COLO668 (cell line): Measurements from ENCODE around the gene SLC5A7.

Source experiments
- DNase-seq: peaks from one replicate; lab custom pipeline; 2025; ENCODE audit not compliant: unreplicated experiment; lab: John Stamatoyannopoulos, UW

Gene SLC5A7

DNA sequence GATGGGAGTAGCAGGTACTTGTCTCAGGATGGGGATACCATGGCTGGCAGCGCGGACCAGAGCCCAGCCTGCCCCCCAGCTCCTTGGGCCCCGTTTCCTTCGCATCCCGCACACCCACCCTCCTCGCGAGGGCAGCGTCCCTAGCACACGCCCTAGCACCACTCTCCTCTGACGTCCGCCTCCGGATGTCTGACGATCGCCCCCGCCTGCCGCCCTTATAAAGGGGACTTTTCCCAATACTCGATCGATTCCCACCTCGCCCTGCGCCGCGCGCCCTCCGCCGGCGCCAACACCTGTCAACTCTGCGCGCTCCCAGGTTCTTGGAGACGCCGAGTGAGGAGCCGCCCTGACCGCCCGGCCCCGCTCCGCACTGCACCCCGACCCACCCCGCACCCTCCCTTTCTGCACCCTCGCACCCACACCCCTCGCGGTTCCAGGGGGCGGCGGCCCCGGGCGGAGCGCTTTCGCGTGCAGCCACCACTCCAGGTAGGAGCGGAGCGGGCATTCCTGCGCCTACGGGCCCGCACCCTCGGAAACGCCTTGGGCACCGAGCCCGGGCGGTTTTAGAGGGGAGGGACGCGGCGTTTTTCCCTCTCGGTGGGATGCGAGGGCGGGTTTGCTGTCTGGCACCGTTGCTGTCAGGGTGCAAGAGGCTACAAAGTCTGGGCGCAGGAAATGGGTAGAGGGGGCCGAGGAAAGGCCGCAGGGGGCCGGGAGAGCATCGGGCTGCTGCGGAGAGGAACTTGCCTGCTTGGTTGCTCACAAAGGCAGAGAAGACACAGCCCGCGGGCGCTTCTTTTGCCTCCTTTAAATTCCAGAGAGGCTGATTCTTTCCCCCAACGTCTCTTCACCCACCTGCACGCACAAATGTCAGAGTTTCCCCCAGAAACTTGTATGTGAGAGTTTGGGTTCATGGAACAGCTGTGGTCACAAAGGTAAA lies at the start of gene SLC5A7:
Gene SLC5A7 (plus strand): TSS at position 247 of the 940 bp plus-strand sequence. CDS start 1,632 bp downstream, outside the sequence.
- no peak for DNase-seq

DNA sequence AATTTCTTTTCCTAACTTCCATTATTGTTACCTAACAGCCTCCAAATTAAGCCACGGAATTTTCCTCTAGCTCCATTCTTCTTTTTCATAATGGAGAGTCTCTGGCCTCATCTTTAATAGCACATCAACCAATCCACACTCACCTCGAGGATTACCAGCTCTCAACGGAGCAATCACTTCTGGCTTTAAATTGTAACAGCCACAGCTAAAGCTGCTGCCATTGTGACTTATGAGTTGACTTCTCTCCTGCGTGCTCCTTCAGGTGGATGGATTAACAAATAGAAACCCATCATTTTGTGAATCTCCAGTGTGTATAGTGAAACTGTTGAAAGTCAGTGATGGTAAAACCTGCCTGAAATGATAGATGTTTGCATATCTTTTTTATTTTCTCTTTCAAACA lies 24.9 kb upstream of the SLC5A7 start:
- DNase-seq = no peak

DNA sequence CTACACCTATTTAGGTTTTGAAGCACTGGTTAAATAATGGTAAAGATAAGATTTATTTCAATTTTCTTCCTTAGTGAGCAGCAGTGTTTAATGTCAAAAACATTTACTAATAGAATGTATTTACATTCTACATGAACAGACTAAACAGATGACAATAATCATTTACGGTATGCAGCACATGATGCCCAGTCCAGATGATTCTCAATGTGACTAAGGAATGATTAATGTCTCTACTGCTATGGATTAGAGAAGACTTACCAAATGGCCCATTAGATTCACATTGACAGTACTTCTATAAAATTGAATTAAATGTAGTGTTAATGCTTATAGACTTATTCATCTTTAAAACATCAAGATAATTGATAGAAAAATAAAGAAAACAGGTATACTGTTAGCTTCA lies 22.1 kb upstream of the SLC5A7 start:
- DNase-seq = no peak

DNA sequence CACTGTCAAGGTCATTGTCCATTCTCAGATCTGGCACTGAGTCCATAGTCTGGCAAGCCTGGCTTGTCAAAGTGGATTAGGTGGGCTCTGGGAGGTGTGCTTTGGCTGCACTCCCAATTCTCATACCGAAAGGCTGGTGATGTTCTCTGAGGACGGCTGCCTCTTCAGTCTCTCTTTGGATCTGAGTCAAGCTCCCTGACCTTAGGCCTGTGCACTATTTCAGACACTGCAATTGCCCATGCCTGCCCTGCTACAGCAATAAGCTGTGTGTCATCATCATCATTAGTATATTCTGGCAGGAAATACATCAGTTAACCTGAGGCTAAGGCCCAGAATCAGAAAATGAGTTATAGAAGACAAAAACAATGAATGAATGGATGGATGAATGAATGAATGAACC lies 1.6 kb upstream of the SLC5A7 start:
- DNase-seq = no peak

DNA sequence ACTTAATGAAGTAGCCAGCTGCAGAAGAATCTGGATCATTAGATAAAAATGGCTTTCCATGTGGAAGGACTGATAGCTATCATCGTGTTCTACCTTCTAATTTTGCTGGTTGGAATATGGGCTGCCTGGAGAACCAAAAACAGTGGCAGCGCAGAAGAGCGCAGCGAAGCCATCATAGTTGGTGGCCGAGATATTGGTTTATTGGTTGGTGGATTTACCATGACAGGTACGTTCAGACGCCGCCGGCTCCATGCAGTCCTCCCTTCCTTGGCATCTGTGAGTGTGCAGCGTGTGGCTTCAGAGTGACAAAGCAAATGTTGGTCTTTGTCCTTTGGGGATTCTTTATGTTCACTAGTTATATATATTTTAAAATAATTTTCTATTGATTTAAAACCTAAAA lies 1.8 kb downstream of the SLC5A7 start:
- DNase-seq = no peak

DNA sequence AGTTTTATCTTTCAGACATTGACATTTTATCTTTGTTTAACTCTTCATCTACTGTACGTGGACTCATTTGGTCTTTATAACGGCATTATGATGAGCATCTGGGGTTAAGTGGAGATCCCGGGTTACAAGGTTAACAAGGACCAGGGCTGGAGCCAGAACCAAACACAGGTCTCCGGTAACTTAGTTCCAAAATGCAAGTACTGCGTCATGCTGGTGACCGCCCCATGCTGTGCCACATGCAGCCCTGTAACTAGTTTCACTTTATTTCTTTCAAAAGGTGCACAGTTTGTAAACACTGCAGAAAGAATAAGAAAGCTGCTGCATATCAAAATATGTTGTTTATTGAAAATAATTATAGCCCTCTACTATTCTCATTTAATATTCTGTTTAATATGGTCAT lies 3.1 kb downstream of the SLC5A7 start:
- no peak for DNase-seq

DNA sequence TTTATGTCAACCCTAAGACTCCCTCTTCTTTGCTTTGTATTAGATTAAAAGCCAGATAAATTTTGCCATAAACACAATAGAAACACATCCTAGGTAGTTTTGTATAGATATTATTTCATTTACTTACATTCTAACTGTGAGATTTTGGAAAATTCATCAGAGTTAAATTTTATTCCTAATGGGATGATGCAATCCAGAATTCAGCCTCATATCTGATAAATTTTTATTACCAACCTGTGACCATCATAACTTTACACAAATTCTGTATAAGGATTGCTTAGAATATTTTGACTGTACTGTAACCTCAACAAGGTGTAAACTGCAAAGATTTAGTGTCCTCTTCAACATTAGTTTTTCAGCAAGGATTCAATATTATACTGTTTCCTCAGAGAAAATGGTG lies 4.4 kb downstream of the SLC5A7 start:
- DNase-seq = no peak

DNA sequence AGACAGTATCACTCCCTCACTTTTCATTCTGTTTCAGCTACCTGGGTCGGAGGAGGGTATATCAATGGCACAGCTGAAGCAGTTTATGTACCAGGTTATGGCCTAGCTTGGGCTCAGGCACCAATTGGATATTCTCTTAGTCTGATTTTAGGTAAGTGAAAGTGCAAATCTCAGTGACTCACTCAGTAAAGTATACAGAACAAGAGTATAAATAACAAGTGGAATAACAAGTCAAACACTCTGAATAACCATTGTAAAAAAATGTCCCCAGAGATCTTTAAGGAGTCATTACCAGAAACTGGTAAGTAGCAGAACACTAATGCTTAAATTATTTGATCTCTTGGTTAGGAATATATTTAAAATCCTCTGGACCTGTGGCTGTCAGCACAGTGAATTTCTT lies 5.7 kb downstream of the SLC5A7 start:
- DNase-seq = no peak

DNA sequence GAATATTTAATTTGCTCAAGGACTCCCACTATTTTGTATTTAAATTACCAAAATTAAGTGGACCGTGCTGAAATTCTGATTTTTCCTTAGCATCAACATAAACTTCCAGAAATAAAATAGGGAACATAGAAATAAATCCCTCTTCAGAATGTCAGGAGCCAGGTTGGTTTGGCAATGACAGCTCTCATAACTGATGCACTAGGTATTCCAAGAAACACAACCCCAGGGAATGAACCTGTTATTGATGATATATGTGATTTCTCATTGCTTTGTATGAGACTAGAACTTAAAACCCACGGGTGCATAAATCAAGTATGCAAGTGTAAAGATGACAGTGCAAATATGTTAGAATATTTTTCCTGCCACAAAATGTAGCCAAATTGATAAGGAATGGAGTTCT lies 12.8 kb downstream of the SLC5A7 start:
- DNase-seq = no peak

DNA sequence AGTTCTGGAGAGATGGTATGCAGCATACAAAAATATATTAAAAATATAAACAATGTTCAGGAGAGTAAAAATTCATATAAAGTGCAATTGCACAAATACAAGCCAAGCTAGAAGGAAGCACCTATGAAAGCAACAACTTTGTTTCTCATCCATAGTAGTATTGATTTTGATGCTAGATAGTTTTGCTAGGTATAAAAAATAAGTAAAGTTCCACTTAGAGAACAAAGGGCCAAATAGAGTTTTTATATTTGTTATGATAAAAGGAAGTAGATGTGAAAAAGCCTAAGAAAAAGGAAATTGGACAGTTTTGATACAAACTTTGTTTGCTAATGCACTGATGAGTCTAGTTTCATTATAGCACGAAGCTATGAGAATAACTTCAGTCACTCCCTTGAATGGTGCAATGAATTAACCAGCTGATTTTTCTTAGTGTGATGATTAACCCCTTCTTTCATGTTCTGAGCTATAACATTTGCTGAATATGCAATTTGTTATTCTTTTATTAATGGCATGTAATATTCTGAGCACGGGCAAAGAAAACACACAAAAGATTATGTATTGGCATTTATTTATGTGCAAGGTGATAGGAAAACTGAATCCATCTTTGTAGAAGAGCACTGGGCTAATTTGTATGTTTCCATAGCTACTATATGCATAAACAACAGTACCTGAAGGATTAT lies 24.7 kb downstream of the SLC5A7 start:
- no peak for DNase-seq

DNA sequence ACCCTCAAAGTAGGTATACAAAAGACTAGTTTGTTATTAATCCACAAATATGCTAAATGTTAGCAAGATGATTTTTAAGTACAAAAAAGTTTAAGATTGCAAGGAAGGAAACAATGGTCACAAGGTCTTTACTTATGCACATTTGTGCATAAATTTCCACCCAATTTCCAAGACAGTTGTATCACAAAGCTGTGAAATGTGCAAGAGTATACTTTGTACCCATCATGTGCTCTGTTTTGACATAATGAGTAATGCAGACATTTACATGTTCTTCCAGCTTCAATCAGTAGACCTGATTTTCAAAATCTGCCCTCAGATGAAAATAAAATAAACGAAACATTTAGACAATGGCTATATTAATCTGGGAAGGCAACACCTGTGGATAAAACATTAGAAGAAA lies 27.0 kb downstream of the SLC5A7 start:
- no peak for DNase-seq

DNA sequence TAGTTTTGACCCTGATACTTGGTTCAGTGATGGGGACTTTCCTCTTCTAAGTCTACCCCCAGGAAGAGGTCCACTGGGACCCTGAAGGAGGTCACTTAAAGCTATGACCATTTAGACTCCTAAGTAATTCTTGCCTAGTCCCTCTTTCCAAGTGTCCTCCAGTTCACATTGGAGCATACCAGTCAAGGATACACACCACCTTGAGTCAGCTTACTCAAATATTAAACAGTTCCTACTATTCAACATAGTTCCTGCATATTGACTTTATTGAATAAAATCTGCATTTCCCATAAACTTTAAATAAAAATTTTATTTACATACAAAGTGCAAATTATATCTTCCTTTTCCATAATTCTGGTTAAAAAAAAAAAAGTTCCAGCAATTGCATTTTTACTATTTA lies 36.3 kb downstream of the SLC5A7 start:
- no peak for DNase-seq

DNA sequence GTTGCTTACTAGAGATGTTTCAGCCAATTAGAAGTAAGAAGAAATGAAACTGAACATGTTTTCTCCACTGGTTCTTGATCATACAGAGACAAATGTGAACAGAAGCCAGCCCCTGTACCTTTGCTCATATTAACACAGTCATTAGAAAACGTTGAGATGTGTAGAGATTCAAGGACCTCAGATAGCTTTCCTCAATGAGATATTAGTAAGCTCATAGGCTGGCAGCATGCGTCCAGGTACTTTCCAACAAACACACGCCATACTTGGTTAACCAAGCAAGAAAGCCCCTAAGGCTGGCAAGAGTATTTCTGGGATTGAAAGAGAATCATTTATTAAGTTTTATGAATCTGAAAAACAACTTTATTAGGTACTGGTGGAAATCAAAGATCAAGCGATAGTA lies 37.5 kb downstream of the SLC5A7 start:
- no peak for DNase-seq

DNA sequence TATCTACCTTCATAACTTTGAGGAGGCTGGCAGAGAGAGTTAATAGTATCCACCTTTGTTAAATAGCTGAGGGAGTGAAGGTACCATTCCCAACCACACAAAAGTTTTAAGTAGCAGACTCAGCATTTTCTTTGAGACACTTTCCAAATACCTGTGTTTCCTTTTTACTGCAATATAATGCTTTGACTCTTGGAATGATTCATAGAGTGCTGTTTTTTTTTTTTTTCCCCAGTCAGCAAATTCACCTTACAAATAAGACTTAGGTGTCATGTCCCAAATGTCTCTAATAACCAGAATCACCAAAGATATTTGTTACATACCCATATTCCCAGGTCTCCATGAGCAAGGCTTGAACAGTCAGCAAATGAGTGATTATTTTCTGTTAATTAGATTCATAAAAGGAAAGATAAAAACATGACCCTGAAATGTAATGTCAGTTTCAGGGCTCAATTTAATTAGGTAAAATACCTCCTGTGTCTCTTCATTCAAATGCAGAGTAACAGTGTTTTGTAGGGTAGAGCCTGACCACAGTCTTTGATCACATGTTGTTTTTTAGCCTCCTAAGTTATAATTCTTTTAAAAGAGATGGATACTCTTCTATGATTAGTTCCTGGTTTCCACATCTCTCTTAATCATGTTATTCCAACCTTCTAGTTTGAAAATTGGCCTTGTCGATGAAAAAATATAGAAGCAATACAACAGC lies 39.9 kb downstream of the SLC5A7 start:
- DNase-seq = no peak

DNA sequence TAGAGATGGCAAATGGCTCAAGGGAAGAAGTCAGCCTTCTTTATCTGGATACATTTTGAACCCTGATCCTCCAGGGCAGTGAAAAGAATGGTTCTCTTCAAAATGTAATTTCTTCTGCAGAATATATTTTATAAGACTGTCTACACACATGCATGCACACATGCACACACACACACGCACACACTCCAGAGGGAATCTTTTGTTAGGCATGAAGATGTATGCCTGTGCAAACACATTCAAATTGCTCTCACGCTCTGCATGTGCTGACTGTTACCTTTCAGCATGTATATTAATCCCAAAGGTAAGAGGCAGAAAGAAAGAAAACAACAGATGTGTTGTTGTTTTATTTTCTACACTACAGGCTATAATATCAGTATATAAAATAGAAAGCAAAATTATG lies 43.2 kb downstream of the SLC5A7 start:
- no peak for DNase-seq

DNA sequence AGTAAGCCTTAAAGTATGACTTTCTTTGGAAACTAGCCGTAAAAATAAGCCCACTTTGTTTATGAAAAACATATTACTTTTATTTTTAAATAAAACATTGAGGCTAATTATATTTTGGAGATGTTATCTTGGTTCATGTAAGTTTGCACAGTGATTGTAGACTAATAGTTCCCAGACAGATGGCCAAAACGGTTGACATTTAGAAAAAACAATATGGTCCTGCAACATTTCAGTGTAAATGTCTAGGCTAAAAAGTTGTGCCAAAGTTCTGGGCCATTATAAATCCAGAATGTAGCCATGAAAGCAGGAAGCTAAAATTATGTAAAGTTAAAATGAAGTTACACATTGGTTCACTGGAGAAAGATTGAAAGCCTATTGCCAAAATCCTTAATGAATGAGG lies 43.6 kb downstream of the SLC5A7 start:
- DNase-seq = no peak

DNA sequence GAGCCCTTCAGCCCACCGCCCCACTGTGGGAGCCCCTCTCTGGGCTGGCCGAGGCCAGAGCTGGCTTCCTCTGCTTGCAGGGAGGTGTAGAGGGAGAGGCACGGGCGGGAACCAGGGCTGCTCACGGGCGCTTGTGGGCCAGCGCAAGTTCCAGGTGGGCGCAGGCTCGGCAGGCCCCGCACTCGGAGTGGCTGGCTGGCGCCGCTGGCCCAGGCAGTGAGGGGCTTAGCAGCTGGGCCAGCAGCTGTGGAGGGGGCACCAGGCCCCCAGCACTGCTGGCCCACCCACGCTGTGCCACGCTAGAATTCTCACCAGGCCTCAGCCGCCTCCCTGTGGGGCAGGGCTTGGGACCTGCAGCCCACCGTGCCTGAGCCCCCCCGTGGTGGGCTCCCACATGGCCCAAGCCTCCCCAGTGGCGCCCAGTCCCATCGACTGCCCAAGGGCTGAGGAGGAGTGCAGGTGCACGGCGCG lies 45.2 kb downstream of the SLC5A7 start:
- no peak for DNase-seq

DNA sequence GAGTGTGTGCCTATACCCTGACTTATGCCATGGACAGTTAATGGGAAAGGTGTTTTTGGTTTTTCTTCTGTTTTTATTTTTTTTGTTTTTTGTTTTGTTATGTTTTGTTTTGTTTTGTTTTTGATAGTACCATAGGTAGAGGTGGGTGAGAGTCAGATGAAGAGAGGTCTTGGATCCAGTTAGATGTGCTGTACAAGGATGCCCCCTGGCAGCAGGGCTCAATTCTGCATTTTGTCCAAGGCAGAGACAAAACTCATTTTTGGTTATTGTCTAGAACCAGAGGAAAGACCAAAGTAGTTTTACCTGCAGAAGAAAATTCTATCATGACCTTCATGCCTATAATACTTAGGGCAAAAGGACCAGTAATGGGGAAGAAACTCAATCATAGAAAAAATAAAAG lies 48.5 kb downstream of the SLC5A7 start:
- DNase-seq = no peak

DNA sequence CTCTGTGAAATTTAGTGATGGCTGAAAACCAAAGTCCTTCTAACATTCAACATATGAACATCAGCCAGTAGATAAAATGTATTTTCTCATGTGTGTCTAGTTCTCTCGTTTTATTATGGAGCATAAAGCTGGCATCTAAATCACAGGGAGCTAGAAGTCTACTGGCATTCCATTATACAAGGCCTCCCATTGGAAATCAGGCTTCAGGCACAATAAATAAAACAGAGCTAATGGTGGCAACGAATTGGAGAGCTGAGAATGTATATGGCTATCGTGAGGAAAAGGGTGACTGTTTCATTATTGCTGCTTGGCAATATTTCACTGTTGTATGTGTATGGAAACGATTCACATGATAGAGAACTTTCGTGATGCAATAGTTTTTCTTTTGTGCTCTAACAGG lies 62.4 kb downstream of the SLC5A7 start:
- DNase-seq = no peak

DNA sequence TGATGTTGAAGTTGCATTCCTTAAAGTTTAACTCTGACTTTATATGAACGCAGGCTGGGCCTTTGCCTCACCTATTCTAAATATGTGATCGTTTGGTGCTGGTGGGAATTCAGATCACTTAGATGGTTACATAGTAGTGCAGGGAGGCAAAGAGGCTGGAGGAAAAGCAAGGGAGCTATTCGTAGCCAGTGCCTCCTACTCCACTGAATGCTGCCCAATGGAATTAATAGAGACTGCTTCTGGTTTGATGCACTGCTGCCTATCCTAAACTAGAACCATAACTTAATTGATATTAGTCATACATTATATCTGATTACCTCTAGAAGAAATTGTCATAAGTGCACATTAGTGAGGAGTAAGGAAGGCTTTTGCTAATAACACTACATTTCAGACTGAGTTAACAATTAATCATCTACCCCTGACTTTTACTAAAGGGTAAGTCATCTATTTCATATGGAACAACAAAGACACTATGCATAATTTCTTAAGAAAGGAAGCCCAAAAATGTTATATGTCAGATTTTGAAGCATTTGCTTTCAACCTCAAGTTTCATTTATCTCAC lies 72.3 kb downstream of the SLC5A7 start:
- DNase-seq = no peak

DNA sequence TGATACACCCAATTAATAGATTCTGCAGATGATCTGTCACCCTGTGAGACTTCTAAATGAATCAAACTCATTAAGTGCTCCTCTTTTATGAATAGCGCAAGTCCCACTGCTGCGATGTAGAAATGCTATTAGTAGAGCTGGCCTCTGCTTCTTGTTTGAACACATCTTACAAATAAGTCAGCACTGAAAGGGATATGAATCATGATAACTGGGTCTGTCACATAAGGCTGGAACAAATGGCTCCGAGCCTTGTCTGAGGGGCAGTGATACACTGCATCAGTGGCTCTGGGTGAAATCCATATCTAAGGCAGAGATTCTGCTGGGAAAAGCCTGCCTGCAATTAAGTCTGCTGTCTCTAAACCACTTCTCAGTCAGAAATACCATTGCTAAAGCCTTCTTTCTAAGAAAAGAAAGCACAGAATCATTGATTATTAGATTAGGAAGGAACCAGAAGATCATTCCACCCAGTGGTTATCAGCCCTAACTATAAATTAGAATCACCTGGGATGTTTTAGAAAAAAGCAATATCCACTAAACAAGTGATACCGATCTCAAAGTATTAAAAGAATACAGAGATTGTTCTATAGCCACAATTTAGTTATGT lies 75.2 kb downstream of the SLC5A7 start:
- no peak for DNase-seq
